Stomach (tissue), 4 donors: ENCODE data around the gene ELMOD1.

Experiments used
- CTCF ChIP-seq, 7 experiments: fragments of 450-650 bp in 4 of 7; fragments of 200-600 bp in 3 of 7; sonication (generic) in 3 of 7; IDR thresholded peaks; one replicate each; pipeline ENCODE4 v1.5.1; 2016 to 2019; ENCODE audit warnings: antibody characterized with exemption in 7 of 7, control low read depth in 2 of 7, mild to moderate bottlenecking in 1 of 7
- EP300 ChIP-seq: sonication (generic); formaldehyde crosslinking; IDR thresholded peaks from one replicate; pipeline ENCODE4 v1.6.1; 2017; ENCODE audit warnings: antibody characterized with exemption
- POLR2A ChIP-seq, 4 donors: fragments of 450-650 bp; IDR thresholded peaks; one replicate each; pipeline ENCODE4 v1.6.1; 2016; ENCODE audit warnings: antibody characterized with exemption in 4 of 4, control low read depth in 2 of 4, mild to moderate bottlenecking in 1 of 4, moderate library complexity in 1 of 4
- POLR2AphosphoS5 ChIP-seq, 3 donors: sonication (generic); formaldehyde crosslinking; IDR thresholded peaks; one replicate each; pipeline ENCODE4 v1.6.1; 2016; ENCODE audit warnings: antibody characterized with exemption in 3 of 3

GRCh38 chr11:107608809-107609208 is 17.9 kb downstream of the ELMOD1 start:
- no peak for TF ChIP-seq CTCF (IDR thresholded peaks at IDR 0.05)
- no peak for TF ChIP-seq POLR2A (IDR thresholded peaks at IDR 0.05)
- no peak for TF ChIP-seq POLR2AphosphoS5 (IDR thresholded peaks at IDR 0.05)
- TF ChIP-seq EP300 = no peak
